HG02884 (cell line): ENCODE results near the gene EPB41L4B.
"Not testable (repeated sequence)": the region's sequence is repeated elsewhere in the genome, so short reads cannot be mapped to it uniquely, and the experiment has no call there.

Experiments
- ATAC-seq: cut with Tn5 transposase; IDR thresholded peaks from one replicate; pipeline ENCODE4 v1.9.1; 2021; ENCODE audit warnings: mild to moderate bottlenecking, moderate library complexity; ENCODE audit not compliant: unreplicated experiment

Gene EPB41L4B

GRCh38 chr9:109129470-109130197 lies 191.2 kb downstream of the EPB41L4B start:
- ATAC-seq: no peak

GRCh38 chr9:109126671-109127070 lies 194.2 kb downstream of the EPB41L4B start:
- not testable (repeated sequence) for ATAC-seq

- no peak for ATAC-seq
Measured at GRCh38 chr9:109124121-109124520, 196.7 kb downstream of the EPB41L4B start.

GRCh38 chr9:109122726-109123621 lies 197.9 kb downstream of the EPB41L4B start:
- no peak for ATAC-seq
